Measurements from ENCODE around the gene ELFN1.

DNA sequence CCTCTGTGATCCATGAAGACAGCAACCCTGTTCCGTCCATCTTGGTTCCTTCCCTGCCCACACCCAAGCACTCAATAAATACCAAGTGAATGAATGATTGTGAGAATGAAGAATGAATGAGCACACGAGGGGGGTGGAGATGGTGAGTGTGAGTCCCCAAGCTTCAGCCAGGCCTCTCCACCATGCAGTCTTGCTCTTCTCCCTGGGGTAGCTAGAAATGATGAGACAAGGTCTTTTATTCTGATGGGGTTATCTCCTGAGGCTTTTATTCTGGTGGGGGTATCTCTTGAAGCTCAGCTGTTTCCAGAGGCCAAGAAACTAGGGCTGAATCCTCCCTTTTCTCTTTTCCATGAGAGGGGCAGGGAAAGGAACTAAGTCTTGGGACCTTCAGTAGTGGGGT is 57.0 kb downstream of the ELFN1 start:
- TF ChIP-seq GATA2 (IDR thresholded peaks at IDR 0.05; ENCODE audit: low read depth, low read length) (no peak), GATA3 (IDR thresholded peaks at IDR 0.05; ENCODE audit: low read depth, low read length) (no peak)

Measured in SH-SY5Y (cell line).